Body of pancreas (tissue), 4 donors: ENCODE data around the gene RAP1GAP2. TPM values are rescaled to one million over a fixed set of nuclear protein-coding genes. Genes with fewer than 3 reads are reported as not detected.
A peak's percentile ranks its signal among the peaks of the same experiment; 100 is the strongest.

Experiments
- ATAC-seq: fragments of 150-250 bp; one replicate; pipeline ENCODE4 v1.9.1; 2016
- DNase-seq, 4 donors: peaks; one replicate each; pipeline ENCODE4 v3.0.0-alpha.2; 2019
- H3K27ac ChIP-seq, 4 donors: fragments of 200-600 bp; sonication (generic); 1 replicate in 3 of 4; 2 replicates in 1 of 4; pipeline versions ENCODE4 v1.5.1 to v1.6.1; 2016 to 2019; ENCODE audit warnings: mild to moderate bottlenecking in 1 of 4, mixed read lengths in 1 of 4, moderate library complexity in 1 of 4
- H3K27me3 ChIP-seq, 2 donors: fragments of 200-600 bp; sonication (generic); one replicate each; pipeline ENCODE4 v1.6.0; 2016; ENCODE audit warnings: mild to moderate bottlenecking in 1 of 2
- H3K36me3 ChIP-seq, 2 donors: fragments of 200-600 bp; sonication (generic); replicated peaks in 1 of 2; 2 replicates each; pipeline ENCODE4 v1.5.1; 2016; ENCODE audit warnings: low read depth in 2 of 2; ENCODE audit not compliant: insufficient read depth in 1 of 2
- H3K4me1 ChIP-seq: fragments of 200-600 bp; sonication (generic); one replicate; pipeline ENCODE4 v1.6.0; 2016
- H3K4me3 ChIP-seq, 2 donors: fragments of 200-600 bp; sonication (generic); 1 replicate in 1 of 2; 2 replicates in 1 of 2; pipeline ENCODE4 v1.5.1; 2016 to 2019
- H3K9me3 ChIP-seq, 3 donors: fragments of 200-600 bp; sonication (generic); 1 replicate in 2 of 3; 2 replicates in 1 of 3; pipeline ENCODE4 v1.5.1; 2016
- POLR2A ChIP-seq, 3 donors: fragments of 450-650 bp; IDR thresholded peaks; one replicate each; pipeline ENCODE4 v1.6.1; 2016; ENCODE audit warnings: antibody characterized with exemption in 3 of 3, mild to moderate bottlenecking in 2 of 3
- WGBS, 2 donors: methylation state at CpG; one replicate each; pipeline ENCODE4 v1.1.5; 2017; 5-methylcytosine and 5-hydroxymethylcytosine counted together
- intact Hi-C: fragments of 100-400 bp; cut with DNase I; formaldehyde crosslinking; loops from one replicate; pipeline ENCODE4 v1.15.1; 2023
- total RNA-seq, 2 donors: library from RNA; depleted of rRNA; stranded (reverse); fragments of >200 nt; gene quantifications; one replicate each; pipeline ENCODE4 v1.1.0, GENCODE V29; 2016
- TF ChIP-seq, protein P1 (sequence below), 7 experiments: fragments of 450-650 bp in 4 of 7; fragments of 200-600 bp in 3 of 7; sonication (generic) in 3 of 7; IDR thresholded peaks; one replicate each; pipeline ENCODE4 v1.5.1; 2016 to 2019; ENCODE audit warnings: antibody characterized with exemption in 7 of 7

The RAP1GAP2 gene
- total RNA-seq, 2 donors from 2014 or later: 21.8 to 81.1 TPM

DNA sequence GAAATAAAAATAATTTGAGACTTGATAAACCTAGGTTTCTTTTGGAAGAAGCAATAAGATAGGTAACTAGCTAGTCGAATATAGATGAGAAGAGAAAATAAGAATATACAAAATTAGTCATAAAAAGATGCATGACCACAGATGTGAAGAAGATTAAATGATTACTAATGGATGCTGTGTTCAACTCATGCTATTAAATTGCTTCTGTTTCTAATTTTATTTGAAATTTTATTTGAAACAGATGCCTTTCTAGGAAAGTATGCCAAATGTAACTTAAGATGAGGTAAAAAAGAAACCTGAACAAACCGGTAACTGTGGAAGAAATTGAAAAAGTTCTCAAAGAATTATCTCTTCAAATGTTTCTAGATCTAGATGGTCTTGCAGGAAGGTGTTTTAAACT lies 175.6 kb downstream of the RAP1GAP2 start:
- intact Hi-C loops: no loop called here
- TF ChIP-seq, protein P1, sequence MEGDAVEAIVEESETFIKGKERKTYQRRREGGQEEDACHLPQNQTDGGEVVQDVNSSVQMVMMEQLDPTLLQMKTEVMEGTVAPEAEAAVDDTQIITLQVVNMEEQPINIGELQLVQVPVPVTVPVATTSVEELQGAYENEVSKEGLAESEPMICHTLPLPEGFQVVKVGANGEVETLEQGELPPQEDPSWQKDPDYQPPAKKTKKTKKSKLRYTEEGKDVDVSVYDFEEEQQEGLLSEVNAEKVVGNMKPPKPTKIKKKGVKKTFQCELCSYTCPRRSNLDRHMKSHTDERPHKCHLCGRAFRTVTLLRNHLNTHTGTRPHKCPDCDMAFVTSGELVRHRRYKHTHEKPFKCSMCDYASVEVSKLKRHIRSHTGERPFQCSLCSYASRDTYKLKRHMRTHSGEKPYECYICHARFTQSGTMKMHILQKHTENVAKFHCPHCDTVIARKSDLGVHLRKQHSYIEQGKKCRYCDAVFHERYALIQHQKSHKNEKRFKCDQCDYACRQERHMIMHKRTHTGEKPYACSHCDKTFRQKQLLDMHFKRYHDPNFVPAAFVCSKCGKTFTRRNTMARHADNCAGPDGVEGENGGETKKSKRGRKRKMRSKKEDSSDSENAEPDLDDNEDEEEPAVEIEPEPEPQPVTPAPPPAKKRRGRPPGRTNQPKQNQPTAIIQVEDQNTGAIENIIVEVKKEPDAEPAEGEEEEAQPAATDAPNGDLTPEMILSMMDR (IDR thresholded peaks at IDR 0.05): no peak
- ATAC-seq (no peak), DNase-seq (no peak)
- Histone ChIP-seq H3K27me3 (no peaks in the 10 kb centered on the region), H3K9me3 (no peaks in the 10 kb centered on the region), H3K36me3 (no peaks in the 10 kb centered on the region), H3K4me3 (no peak overlapping the region), H3K27ac (no peak overlapping the region), H3K4me1 (no peaks in the 10 kb centered on the region)
- WGBS, 2 donors: 92 to 96% methylated on average over 2 of the region's 2 CpGs

GRCh38 chr17:2972749-2973148 lies 176.5 kb downstream of the RAP1GAP2 start:
- Histone ChIP-seq H3K27ac (no peak overlapping the region), H3K36me3 (no peaks in the 10 kb centered on the region), H3K27me3 (no peaks in the 10 kb centered on the region), H3K4me3 (no peak overlapping the region), H3K4me1 (no peaks in the 10 kb centered on the region), H3K9me3 (no peaks in the 10 kb centered on the region)
- intact Hi-C loops: no loop called here
- no peak for TF ChIP-seq POLR2A (IDR thresholded peaks at IDR 0.05)
- TF ChIP-seq, protein P1 (IDR thresholded peaks at IDR 0.05): no peak
- ATAC-seq (no peak), DNase-seq (no peak)
- 77 to 83% methylated on average over 4 of the region's 4 CpGs for WGBS, 2 donors

GRCh38 chr17:2974347-2974746 lies 178.1 kb downstream of the RAP1GAP2 start:
- no peaks in the 10 kb centered on the region for H3K36me3 ChIP-seq
- TF ChIP-seq, protein P1 (IDR thresholded peaks at IDR 0.05): no peak
- no peak for TF ChIP-seq POLR2A (IDR thresholded peaks at IDR 0.05)
- DNase-seq: no peak
- no peaks in the 10 kb centered on the region for H3K27me3 ChIP-seq
- no peaks in the 10 kb centered on the region for H3K4me1 ChIP-seq
- ATAC-seq: no peak
- no peaks in the 10 kb centered on the region for H3K9me3 ChIP-seq
- no peak overlapping the region for H3K4me3 ChIP-seq
- WGBS, 2 donors: 96% methylated on average over 1 of the region's 1 CpG
- H3K27ac ChIP-seq: no peak overlapping the region
- intact Hi-C loops: no loop called here

DNA sequence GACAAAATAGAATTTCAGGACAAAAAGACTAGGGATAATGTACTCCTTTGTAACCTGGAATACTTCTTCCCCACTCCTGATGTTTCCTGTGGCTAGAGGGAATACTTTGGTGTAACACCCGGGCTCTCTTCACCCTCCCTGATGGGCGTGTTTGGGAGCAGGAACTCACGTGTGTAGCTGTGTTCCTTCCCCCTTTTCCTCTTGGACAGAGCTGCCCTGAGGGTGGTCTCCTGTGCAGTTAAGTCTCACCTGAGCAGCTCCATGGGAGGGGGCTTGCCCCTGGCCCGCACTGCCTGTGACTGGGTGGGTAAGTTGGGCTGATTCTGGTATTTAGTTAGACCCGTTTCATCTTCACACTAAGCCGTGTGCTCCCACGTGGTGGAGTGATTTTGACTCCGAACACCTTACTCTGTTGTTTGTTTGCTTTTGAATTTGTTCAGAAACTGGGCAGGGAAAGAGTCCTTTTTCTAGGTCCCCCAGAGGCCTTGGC lies 179.3 kb downstream of the RAP1GAP2 start:
- Histone ChIP-seq H3K4me1 (no peaks in the 10 kb centered on the region), H3K9me3 (no peaks in the 10 kb centered on the region), H3K27me3 (no peaks in the 10 kb centered on the region), H3K27ac (peak overlapping the region; percentile 8 to 51 (median 40)), H3K36me3 (no peaks in the 10 kb centered on the region), H3K4me3 (no peak overlapping the region)
- intact Hi-C loops: no loop called here
- peak; percentile 69 for ATAC-seq
- WGBS, 2 donors: 59 to 84% methylated on average over 7 to 8 of the region's 8 CpGs
- peak in 3 of 4 donors; percentile 35 to 49 (median 42) for DNase-seq
- TF ChIP-seq, protein P1 (IDR thresholded peaks at IDR 0.05): no peak
- TF ChIP-seq POLR2A (IDR thresholded peaks at IDR 0.05): peak in 1 of 3 donors; percentile 33

DNA sequence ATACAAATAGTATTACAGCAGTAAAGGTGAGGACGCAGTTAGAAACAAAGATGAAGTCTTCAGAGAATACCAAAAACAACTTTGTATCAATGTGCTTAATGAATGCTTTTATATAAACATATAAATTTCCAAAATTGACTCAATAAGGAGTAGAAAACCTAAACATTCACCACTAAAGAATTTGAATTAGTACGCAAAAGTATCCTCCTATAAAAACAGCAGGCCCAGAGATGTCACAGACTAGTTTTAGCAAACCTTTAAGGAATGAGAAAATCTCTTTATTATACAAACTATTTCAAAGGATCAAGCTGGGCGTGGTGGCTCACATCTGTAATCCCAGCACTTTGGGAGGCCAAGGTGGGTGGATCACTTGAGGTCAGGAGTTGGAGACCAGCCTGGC lies 180.9 kb downstream of the RAP1GAP2 start:
- Histone ChIP-seq H3K27ac (no peak overlapping the region), H3K4me1 (no peaks in the 10 kb centered on the region), H3K9me3 (no peaks in the 10 kb centered on the region), H3K4me3 (no peak overlapping the region), H3K36me3 (peaks cover 0 to 5% of the 10 kb centered on the region in 2 donors), H3K27me3 (no peaks in the 10 kb centered on the region)
- DNase-seq (no peak), ATAC-seq (no peak)
- intact Hi-C loops: no loop called here
- 95 to 98% methylated on average over 3 of the region's 3 CpGs for WGBS, 2 donors
- no peak for TF ChIP-seq POLR2A (IDR thresholded peaks at IDR 0.05)
- TF ChIP-seq, protein P1 (IDR thresholded peaks at IDR 0.05): no peak
